Endothelial cell (in vitro differentiated cells): Measurements from ENCODE around the gene ZDHHC12. TPM values are rescaled to one million over a fixed set of nuclear protein-coding genes. Genes with fewer than 3 reads are reported as not detected.

Experiments used
- DNase-seq: peaks from one replicate; pipeline ENCODE4 v3.0.0; 2021; ENCODE audit warnings: low spot score
- H3K27ac Mint-ChIP-seq: one replicate; pipeline ENCODE4 v1.8.0; 2021; ENCODE audit warnings: mixed read lengths, inconsistent platforms; ENCODE audit not compliant: unreplicated experiment
- H3K27me3 Mint-ChIP-seq: one replicate; pipeline ENCODE4 v1.8.0; 2021; ENCODE audit warnings: mild to moderate bottlenecking, moderate library complexity, mixed read lengths, inconsistent platforms; ENCODE audit not compliant: unreplicated experiment
- H3K36me3 Mint-ChIP-seq: one replicate; pipeline ENCODE4 v1.8.0; 2021; ENCODE audit warnings: mild to moderate bottlenecking, low read depth, mixed read lengths, inconsistent platforms; ENCODE audit not compliant: unreplicated experiment
- H3K4me1 Mint-ChIP-seq: one replicate; pipeline ENCODE4 v1.8.0; 2021; ENCODE audit warnings: mild to moderate bottlenecking, mixed read lengths, inconsistent platforms; ENCODE audit not compliant: unreplicated experiment
- H3K4me3 Mint-ChIP-seq: one replicate; pipeline ENCODE4 v1.8.0; 2021; ENCODE audit warnings: mild to moderate bottlenecking, mixed read lengths, inconsistent platforms; ENCODE audit not compliant: unreplicated experiment
- H3K9me3 Mint-ChIP-seq: one replicate; pipeline ENCODE4 v1.8.0; 2021; ENCODE audit warnings: mixed read lengths, inconsistent platforms; ENCODE audit not compliant: unreplicated experiment
- CTCF ChIP-seq: fragments of 200-600 bp; sonication (generic); IDR thresholded peaks from one replicate; pipeline ENCODE4 v1.5.0; 2021; ENCODE audit warnings: antibody characterized with exemption; ENCODE audit not compliant: unreplicated experiment
- long read RNA-seq: library from polyadenylated mRNA; unstranded; transcript quantifications from one replicate; pipeline ENCODE4 v2.0.0, GENCODE V29; 2020; ENCODE audit not compliant: unreplicated experiment
- total RNA-seq: library from RNA; stranded (reverse); fragmentation: NEBNext Ultra II Directional; extraction: Animal tissue kit (Norgen Biotek cat#: 25700); gene quantifications from one replicate; pipeline ENCODE4 v1.2.1, GENCODE V29; 2021; ENCODE audit not compliant: unreplicated experiment

ZDHHC12 gene
- total RNA-seq: 42.1 TPM
- long read RNA-seq, transcript ZDHHC12-201 (5 exons, 1,129 nt): major isoform, 35 of 50 reads
- long read RNA-seq, partial matches to known transcripts: 2 of 50 reads
- long read RNA-seq, other reads (novel, unspliced or antisense): 12 of 50 reads

GRCh38 chr9:128723866-128724743 is at the start of gene ZDHHC12:
ZDHHC12 (minus strand) TSS chr9:128724127; CDS start chr9:128724093, 34 bp downstream.
- Mint-ChIP-seq H3K27ac (peak within 1 kb of the TSS; percentile 81), H3K27me3 (peaks cover 12% of the 10 kb centered on the region), H3K36me3 (peaks cover 13% of the 10 kb centered on the region), H3K9me3 (no peaks in the 10 kb centered on the region), H3K4me1 (peaks cover 27% of the 10 kb centered on the region), H3K4me3 (peak within 1 kb of the TSS; percentile 97)
- TF ChIP-seq CTCF: no peak
- peak; percentile 89 for DNase-seq

GRCh38 chr9:128773049-128773448 is 49.1 kb upstream of the ZDHHC12 start:
- H3K4me3 Mint-ChIP-seq: no peak overlapping the region
- TF ChIP-seq CTCF: no peak
- H3K36me3 Mint-ChIP-seq: peaks cover 11% of the 10 kb centered on the region
- H3K4me1 Mint-ChIP-seq: peaks cover 15% of the 10 kb centered on the region
- peaks cover 11% of the 10 kb centered on the region for H3K27me3 Mint-ChIP-seq
- no peak for DNase-seq
- H3K27ac Mint-ChIP-seq: no peak overlapping the region
- no peaks in the 10 kb centered on the region for H3K9me3 Mint-ChIP-seq

GRCh38 chr9:128771745-128772519 is 48.0 kb upstream of the ZDHHC12 start, which contains the start of gene ZER1:
ZER1 (minus strand) TSS chr9:128771927; CDS start chr9:128755565, 16,362 bp downstream.
- DNase-seq: peak; percentile 91
- no peak for TF ChIP-seq CTCF
- Mint-ChIP-seq H3K4me1 (peaks cover 15% of the 10 kb centered on the region), H3K27me3 (peaks cover 11% of the 10 kb centered on the region), H3K27ac (peak within 1 kb of the TSS; percentile 83), H3K36me3 (peaks cover 11% of the 10 kb centered on the region), H3K4me3 (peak within 1 kb of the TSS; percentile 94), H3K9me3 (no peaks in the 10 kb centered on the region)

GRCh38 chr9:128771094-128771721 is 47.3 kb upstream of the ZDHHC12 start:
- H3K36me3 Mint-ChIP-seq: peaks cover 11% of the 10 kb centered on the region
- H3K27me3 Mint-ChIP-seq: peaks cover 11% of the 10 kb centered on the region
- H3K27ac Mint-ChIP-seq: peak overlapping the region; percentile 83
- peak; percentile 54 for DNase-seq
- TF ChIP-seq CTCF: no peak
- no peaks in the 10 kb centered on the region for H3K9me3 Mint-ChIP-seq
- peaks cover 15% of the 10 kb centered on the region for H3K4me1 Mint-ChIP-seq
- H3K4me3 Mint-ChIP-seq: peak overlapping the region; percentile 94
